GM23338 (cell line): ENCODE data around the gene DPEP3. TPM values are rescaled to one million over a fixed set of nuclear protein-coding genes. Genes with fewer than 3 reads are reported as not detected.

Source experiments
- ATAC-seq: fragments of 200-7000 bp; cut with Tn5 transposase; 3 replicates; pipeline ENCODE4 v1.9.1; 2020
- DNase-seq: peaks from one replicate; pipeline ENCODE4 v3.0.0-alpha.2; 2015; ENCODE audit warnings: low spot score
- H2AFZ ChIP-seq: fragments of 200-600 bp; sonication (generic); 2 replicates; pipeline ENCODE4 v1.8.0; 2016; ENCODE audit warnings: antibody characterized with exemption, mild to moderate bottlenecking, moderate library complexity
- H3F3A ChIP-seq: fragments of 200-600 bp; sonication (generic); replicated peaks from 2 replicates; pipeline ENCODE4 v1.8.0; 2017; ENCODE audit warnings: antibody characterized with exemption, mixed run types, low read depth
- H3K27ac ChIP-seq: fragments of 200-600 bp; sonication (generic); 2 replicates; pipeline ENCODE4 v1.6.1; 2016; ENCODE audit warnings: low read depth
- H3K27me3 ChIP-seq: fragments of 200-600 bp; sonication (generic); 2 replicates; pipeline ENCODE4 v1.8.0; 2016; ENCODE audit warnings: mild to moderate bottlenecking, mixed run types, moderate library complexity; ENCODE audit not compliant: insufficient read depth
- H3K36me3 ChIP-seq: fragments of 200-600 bp; sonication (generic); 2 replicates; pipeline ENCODE4 v1.8.0; 2016; ENCODE audit warnings: mild to moderate bottlenecking; ENCODE audit not compliant: insufficient read depth
- H3K4me1 ChIP-seq: fragments of 200-600 bp; sonication (generic); 2 replicates; pipeline ENCODE4 v1.8.0; 2016; ENCODE audit warnings: mild to moderate bottlenecking, moderate library complexity; ENCODE audit not compliant: insufficient read depth
- H3K4me2 ChIP-seq: fragments of 200-600 bp; sonication (generic); 2 replicates; pipeline ENCODE4 v1.7.1; 2017; ENCODE audit warnings: mixed run types
- H3K4me3 ChIP-seq: fragments of 200-600 bp; sonication (generic); 2 replicates; pipeline ENCODE4 v1.6.1; 2016; ENCODE audit warnings: mixed run types
- H3K79me2 ChIP-seq: fragments of 200-600 bp; sonication (generic); replicated peaks from 2 replicates; pipeline ENCODE4 v1.8.0; 2017; ENCODE audit warnings: mild to moderate bottlenecking; ENCODE audit not compliant: insufficient read depth
- H3K9me2 ChIP-seq: fragments of 200-600 bp; sonication (generic); 2 replicates; pipeline ENCODE4 v1.8.0; 2017; ENCODE audit not compliant: insufficient read depth
- H4K20me1 ChIP-seq: fragments of 200-600 bp; sonication (generic); replicated peaks from 2 replicates; pipeline ENCODE4 v1.8.0; 2017; ENCODE audit warnings: mild to moderate bottlenecking; ENCODE audit not compliant: insufficient read depth
- H3K27ac Mint-ChIP-seq: 2 replicates; pipeline ENCODE4 v1.8.0; 2020; ENCODE audit warnings: inconsistent platforms, mild to moderate bottlenecking, moderate library complexity, mixed read lengths
- H3K27me3 Mint-ChIP-seq: 3 replicates; pipeline ENCODE4 v1.8.0; 2022; ENCODE audit warnings: low read depth, mild to moderate bottlenecking, moderate library complexity, mixed read lengths, inconsistent platforms; ENCODE audit not compliant: insufficient read depth, poor library complexity
- H3K36me3 Mint-ChIP-seq: 3 replicates; pipeline ENCODE4 v1.8.0; 2021; ENCODE audit warnings: low read depth, mild to moderate bottlenecking, inconsistent platforms, moderate library complexity, mixed read lengths
- H3K4me1 Mint-ChIP-seq: 3 replicates; pipeline ENCODE4 v1.8.0; 2020; ENCODE audit warnings: mild to moderate bottlenecking, inconsistent platforms, mixed read lengths
- H3K4me3 Mint-ChIP-seq: 3 replicates; pipeline ENCODE4 v1.8.0; 2021; ENCODE audit warnings: moderate library complexity, mild to moderate bottlenecking, inconsistent platforms, mixed read lengths
- H3K9me3 Mint-ChIP-seq: 3 replicates; pipeline ENCODE4 v1.8.0; 2020; ENCODE audit warnings: moderate library complexity, mild to moderate bottlenecking, inconsistent platforms, mixed read lengths
- CREB1 ChIP-seq: fragments of 250-450 bp; sonication (Bioruptor Pico); IDR thresholded peaks from 2 replicates; pipeline ENCODE4 v1.5.0; 2020; ENCODE audit warnings: low read depth, mild to moderate bottlenecking, moderate library complexity
- CTCF ChIP-seq, 2 experiments: fragments of 200-600 bp in 1 of 2; sonication (generic) in 1 of 2; conservative IDR thresholded peaks; 2 replicates each; pipeline versions ENCODE4 v1.5.1 to v1.6.1; 2016 to 2017; ENCODE audit warnings: antibody characterized with exemption in 2 of 2, low read depth in 2 of 2, mild to moderate bottlenecking in 2 of 2, moderate library complexity in 1 of 2
- ETS1 ChIP-seq: IDR thresholded peaks from 2 replicates; pipeline ENCODE4 v1.6.1; 2016; ENCODE audit warnings: antibody characterized with exemption
- EZH2phosphoT487 ChIP-seq: fragments of 200-600 bp; sonication (generic); IDR thresholded peaks from one replicate; pipeline ENCODE4 v1.8.1; 2018; ENCODE audit warnings: antibody characterized with exemption; ENCODE audit not compliant: unreplicated experiment
- JUNB ChIP-seq: IDR thresholded peaks from one replicate; pipeline ENCODE4 v1.6.1; 2016; ENCODE audit warnings: antibody characterized with exemption; ENCODE audit not compliant: unreplicated experiment
- NANOG ChIP-seq: IDR thresholded peaks from 2 replicates; pipeline ENCODE4 v1.6.1; 2016; ENCODE audit warnings: antibody characterized with exemption, borderline replicate concordance
- POLR2AphosphoS5 ChIP-seq: IDR thresholded peaks from 2 replicates; pipeline ENCODE4 v1.6.1; 2016; ENCODE audit warnings: antibody characterized with exemption, low read depth
- REST ChIP-seq: IDR thresholded peaks from one replicate; pipeline ENCODE4 v1.6.1; 2018; ENCODE audit warnings: antibody characterized with exemption; ENCODE audit not compliant: unreplicated experiment
- ZNF114 ChIP-seq: fragments of 250-450 bp; sonication (Bioruptor Pico); IDR thresholded peaks from 2 replicates; pipeline ENCODE4 v1.5.0; 2020; ENCODE audit warnings: mild to moderate bottlenecking, moderate library complexity
- ZNF462 ChIP-seq: fragments of 250-450 bp; sonication (Bioruptor Pico); IDR thresholded peaks from 2 replicates; pipeline ENCODE4 v1.5.0; 2020; ENCODE audit warnings: mild to moderate bottlenecking, moderate library complexity
- polyA plus RNA-seq: library from polyadenylated mRNA; unstranded; fragments of >200 nt; fragmentation: Nextera tagmentation; extraction: Ambion mirVana; gene quantifications from 2 replicates; pipeline ENCODE4 v1.2.1, GENCODE V29; 2016
- total RNA-seq: library from RNA; depleted of rRNA; stranded (reverse); fragments of >200 nt; shearing (Covaris generic); gene quantifications from 2 replicates; pipeline ENCODE4 v1.2.3, GENCODE V29; 2014

Gene DPEP3
- total and polyA plus RNA-seq, 2 experiments from 2014 or later: 8.8 to 18.4 TPM

- H3K36me3 Mint-ChIP-seq: peaks cover 18% of the 10 kb centered on the region
- Histone ChIP-seq H3K4me3 (peak overlapping the region; percentile 91), H3K27me3 (no peaks in the 10 kb centered on the region), H4K20me1 (peaks cover 25% of the 10 kb centered on the region), H2AFZ (no peak overlapping the region), H3K4me2 (peak overlapping the region; percentile 99), H3K9me2 (no peaks in the 10 kb centered on the region), H3F3A (0 out of 2 replicates have a peak, but pooled peaks cover 22% of the 10 kb centered on the region), H3K4me1 (peaks cover 38% of the 10 kb centered on the region), H3K27ac (peak overlapping the region; percentile 45; the same call in 1 of the 2 replicates), H3K79me2 (peaks cover 42% of the 10 kb centered on the region), H3K36me3 (no peaks in the 10 kb centered on the region; the same call in none of the 2 replicates)
- H3K27me3 Mint-ChIP-seq: peaks cover 16% of the 10 kb centered on the region
- DNase-seq (no peak), ATAC-seq (no peak)
- H3K9me3 Mint-ChIP-seq: no peaks in the 10 kb centered on the region; the same call in 2 of the 3 replicates
- peak overlapping the region; percentile 89 for H3K4me3 Mint-ChIP-seq
- TF ChIP-seq POLR2AphosphoS5 (no peak), ETS1 (no peak), REST (no peak), EZH2phosphoT487 (no peak), CTCF (conservative IDR thresholded peaks at IDR 0.05; ENCODE audit: low read depth in 2 of 2) (no peak), ZNF114 (CRISPR knock-in tag) (no peak), NANOG (no peak), CREB1 (no peak), ZNF462 (CRISPR knock-in tag) (no peak), JUNB (no peak)
- peaks cover 44% of the 10 kb centered on the region for H3K4me1 Mint-ChIP-seq
- H3K27ac Mint-ChIP-seq: peak overlapping the region; percentile 87; the same call in 1 of the 2 replicates
Measured at GRCh38 chr16:67965668-67966548, 14.4 kb downstream of the DPEP3 start.
